GM21723 (cell line): ENCODE results near the gene VPS51.
A peak's percentile ranks its signal among the peaks of the same experiment; 100 is the strongest.

ENCODE experiments used
- ATAC-seq: cut with Tn5 transposase; IDR thresholded peaks from one replicate; pipeline ENCODE4 v1.9.1; 2021; ENCODE audit warnings: mild to moderate bottlenecking, moderate library complexity; ENCODE audit not compliant: unreplicated experiment

VPS51 gene

GRCh38 chr11:65071907-65072630 lies 23.9 kb upstream of the VPS51 start:
- ATAC-seq, result no peak

GRCh38 chr11:65072631-65072966 lies 23.4 kb upstream of the VPS51 start:
- ATAC-seq, result no peak

GRCh38 chr11:65077451-65077850 lies 18.6 kb upstream of the VPS51 start:
- ATAC-seq, result no peak

- peak; percentile 50 for ATAC-seq
These were observed 17.9 kb upstream of the VPS51 start for GRCh38 chr11:65078151-65078550.

DNA sequence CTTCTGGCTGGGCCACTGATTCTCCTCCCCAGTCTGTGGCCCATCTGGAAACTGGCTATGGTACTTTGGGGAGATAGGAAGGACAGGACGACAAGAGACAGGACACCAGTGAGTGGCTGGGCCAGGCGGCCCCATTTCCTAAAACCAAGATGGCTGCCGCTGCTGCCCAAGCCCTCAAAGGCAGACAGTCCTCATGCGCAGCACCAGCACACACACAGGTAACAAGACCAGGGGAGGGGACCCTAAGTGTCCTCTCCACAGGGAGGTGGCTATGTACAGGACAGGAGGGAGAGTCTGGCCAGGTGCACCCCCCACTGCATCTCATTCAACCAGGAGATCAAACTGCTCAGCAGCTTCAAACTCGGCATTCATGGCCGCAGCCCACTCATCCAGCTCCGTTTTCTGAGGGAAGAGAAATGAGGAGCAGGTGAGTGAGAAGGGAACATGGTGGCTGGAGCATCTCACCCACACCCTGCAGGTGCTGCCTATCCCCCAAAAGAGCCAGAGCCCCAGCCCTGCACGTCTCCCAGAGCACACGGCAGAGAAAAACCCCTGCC lies 17.1 kb upstream of the VPS51 start:
- ATAC-seq, result no peak

DNA sequence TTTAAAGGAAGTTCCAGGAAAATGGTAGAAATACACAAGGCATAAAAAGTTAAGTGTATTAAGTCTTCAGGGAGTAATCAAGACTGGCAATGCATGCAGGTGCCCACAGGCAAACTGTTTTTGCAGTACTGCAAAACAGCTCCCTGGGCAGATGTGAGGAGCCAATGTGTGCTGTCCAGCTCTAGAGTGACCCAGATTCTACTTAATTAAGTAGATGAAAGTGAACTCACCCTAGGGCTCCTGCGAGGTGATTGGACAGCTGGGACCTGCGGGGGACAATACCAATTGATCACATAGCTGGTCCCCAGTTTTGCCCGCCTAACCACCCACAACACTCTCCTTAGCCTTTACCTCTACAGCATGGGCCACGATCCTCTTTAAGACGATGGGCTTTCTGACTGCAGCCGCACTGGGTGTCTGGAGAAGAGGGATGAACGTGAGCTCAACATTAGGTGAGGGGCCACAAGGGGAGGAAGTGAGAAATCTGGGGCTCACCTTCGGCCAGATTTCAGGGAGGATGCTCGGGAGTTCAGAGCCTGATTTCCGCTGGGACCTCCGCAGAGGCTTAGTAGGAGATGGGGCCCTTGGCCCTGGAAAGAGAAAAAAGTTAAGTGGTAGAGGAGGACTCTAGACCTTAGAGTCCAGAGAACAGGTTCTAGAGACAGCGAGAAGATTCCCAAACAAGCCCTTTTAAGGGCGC lies 12.7 kb upstream of the VPS51 start:
- ATAC-seq, result peak; percentile 18

DNA sequence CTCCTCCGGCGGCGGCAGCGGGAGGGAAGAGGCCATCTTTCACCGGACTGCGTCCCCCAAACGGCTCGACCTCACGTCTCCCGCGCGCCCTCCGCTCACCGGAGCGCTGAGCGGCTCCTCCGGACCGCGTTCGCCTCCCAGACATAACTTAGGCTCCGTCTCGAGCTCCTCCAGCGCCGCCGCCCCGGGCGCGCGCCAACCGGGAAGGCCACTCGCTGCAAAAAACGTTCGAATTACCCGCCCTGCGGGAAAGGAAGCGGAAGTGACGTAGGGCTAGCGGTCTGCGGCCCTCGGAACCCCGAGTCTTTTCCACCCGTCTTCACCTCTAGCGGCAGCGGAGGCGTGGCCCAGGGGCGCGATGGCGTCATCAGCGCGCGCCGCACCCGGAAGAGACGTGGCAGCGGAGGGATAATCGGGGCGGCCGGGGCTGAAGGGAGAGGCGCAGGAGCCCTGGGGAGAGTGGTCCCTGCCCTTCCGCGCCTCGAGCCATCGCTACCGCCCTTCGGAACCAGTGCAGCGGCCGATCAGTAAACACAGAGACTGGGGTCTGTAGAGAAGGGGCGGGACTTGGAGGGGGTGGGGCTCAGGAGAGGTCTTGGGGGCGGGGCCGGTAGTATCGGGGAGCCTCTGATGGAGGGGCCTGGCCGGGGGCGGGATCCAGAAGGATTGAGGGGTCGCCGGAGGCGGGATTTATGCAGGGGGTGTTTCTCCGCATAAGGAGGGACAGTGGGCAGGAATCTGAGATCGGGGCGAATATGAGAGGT lies 12.0 kb upstream of the VPS51 start, which contains the start of the genes CDCA5 and ZFPL1:
TSS of gene CDCA5 (minus strand) at position 207 of the 764 bp plus-strand sequence. CDS start at position 145, 62 bp downstream.
TSS of gene ZFPL1 (plus strand) at position 389 of the 764 bp plus-strand sequence. CDS start 477 bp downstream, outside the sequence.
- peak; percentile 69 for ATAC-seq

DNA sequence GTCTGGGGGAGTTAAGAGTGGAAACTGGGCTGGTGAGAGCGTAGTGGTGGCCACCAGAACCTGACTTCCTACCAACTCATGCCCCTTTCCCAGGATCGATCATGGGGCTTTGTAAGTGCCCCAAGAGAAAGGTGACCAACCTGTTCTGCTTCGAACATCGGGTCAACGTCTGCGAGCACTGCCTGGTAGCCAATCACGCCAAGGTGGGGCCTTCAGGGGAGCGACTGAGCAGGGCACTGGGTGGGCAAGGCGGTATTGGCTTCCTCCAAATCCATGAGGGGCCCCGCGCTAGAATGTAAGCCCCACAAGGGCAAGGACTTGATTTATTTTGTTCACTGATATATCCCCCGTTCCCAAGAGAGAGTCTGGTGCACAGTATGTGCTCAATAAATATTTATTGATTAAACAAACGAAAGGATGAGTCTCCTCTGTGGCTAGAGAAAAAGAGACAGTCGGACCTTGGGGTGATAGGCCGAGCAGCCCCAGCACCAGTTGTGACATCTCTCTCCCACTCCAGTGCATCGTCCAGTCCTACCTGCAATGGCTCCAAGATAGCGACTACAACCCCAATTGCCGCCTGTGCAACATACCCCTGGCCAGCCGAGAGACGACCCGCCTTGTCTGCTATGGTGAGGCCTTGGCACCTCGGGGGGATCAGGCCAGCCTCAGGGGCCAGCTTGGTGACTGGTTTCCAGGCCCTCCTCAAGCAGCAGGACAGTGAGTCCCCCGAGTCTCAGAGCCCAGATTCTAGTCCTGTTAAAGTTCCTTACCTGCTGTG lies 11.2 kb upstream of the VPS51 start:
- ATAC-seq, result peak; percentile 4

GRCh38 chr11:65085446-65085845 lies 10.6 kb upstream of the VPS51 start:
- ATAC-seq, result no peak

DNA sequence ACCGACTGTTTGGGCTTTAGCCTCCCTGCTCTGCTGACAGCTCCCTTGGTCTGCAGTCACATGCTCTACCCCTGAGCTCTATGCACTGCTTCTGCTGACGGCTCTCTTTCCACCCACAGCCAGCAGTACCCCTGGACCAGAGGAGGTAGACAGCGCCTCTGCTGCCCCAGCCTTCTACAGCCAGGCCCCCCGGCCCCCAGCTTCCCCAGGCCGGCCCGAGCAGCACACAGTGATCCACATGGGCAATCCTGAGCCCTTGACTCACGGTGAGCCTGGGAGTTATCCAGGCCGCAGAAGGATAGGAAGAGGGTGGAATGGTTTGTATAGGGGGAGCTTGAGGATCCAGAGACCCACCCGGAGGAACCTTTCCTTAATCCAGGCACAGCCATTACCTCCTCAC lies 9.2 kb upstream of the VPS51 start:
- ATAC-seq, result no peak

DNA sequence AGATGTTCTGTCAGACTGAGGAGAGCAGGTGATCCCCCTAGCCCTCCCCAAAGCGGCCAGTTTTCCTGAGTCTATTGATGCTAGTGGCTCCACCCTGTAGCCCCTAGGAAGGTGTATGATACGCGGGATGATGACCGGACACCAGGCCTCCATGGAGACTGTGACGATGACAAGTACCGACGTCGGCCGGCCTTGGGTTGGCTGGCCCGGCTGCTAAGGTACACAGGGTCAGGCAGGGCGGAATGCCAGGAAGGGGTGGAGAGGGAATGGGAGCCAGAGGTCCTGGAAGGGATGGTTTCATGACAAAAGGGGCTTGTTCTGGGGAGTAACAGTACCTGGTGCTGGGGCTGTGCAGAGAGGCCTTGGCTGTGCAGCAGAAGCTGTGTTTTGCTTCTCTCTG lies 8.8 kb upstream of the VPS51 start:
- ATAC-seq, result no peak

GRCh38 chr11:65087827-65088226 lies 8.2 kb upstream of the VPS51 start:
- ATAC-seq, result no peak

- no peak for ATAC-seq
These were observed 6.4 kb upstream of the VPS51 start for GRCh38 chr11:65089621-65090020.

DNA sequence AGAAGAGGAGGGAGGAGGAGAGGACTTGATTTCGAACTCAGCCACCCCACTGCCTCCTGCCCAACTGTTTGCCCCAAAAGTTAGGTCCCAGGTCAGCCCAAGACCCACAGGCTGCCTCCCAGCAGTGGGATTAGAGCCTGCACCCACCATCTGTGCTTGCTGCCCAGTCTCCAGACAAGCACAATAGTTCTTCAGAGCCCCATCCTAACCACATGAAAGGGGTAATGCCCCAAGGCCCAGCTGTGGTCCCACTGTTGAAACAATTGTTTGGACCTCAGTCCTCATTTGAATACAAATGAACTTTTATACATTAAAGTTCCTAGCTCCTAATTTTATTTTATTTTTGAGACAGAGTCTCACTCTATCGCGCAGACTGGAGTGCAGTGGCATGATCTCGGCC lies 5.4 kb upstream of the VPS51 start:
- no peak for ATAC-seq

DNA sequence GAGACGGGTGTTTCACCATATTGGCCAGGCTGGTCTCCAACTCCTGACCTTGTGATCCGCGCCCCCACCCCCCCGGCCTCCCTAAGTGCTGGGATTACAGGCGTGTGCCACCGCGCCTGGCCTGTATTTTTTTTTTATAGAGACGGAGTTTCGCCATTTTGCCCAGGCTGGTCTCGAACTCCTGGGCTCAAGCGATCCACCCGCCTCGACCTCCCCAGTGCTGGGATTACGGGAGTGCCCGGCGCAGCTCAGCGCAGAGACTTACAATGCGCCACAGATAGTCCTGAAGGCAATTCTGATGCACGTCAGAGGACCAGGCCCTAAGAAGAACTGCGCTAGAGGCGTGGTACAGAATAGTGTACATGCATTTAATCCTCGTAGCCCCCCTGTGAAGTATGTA lies 587 bp upstream of the VPS51 start:
- ATAC-seq, result no peak

GRCh38 chr11:65096926-65097325 lies 912 bp downstream of the VPS51 start:
- ATAC-seq, result no peak

DNA sequence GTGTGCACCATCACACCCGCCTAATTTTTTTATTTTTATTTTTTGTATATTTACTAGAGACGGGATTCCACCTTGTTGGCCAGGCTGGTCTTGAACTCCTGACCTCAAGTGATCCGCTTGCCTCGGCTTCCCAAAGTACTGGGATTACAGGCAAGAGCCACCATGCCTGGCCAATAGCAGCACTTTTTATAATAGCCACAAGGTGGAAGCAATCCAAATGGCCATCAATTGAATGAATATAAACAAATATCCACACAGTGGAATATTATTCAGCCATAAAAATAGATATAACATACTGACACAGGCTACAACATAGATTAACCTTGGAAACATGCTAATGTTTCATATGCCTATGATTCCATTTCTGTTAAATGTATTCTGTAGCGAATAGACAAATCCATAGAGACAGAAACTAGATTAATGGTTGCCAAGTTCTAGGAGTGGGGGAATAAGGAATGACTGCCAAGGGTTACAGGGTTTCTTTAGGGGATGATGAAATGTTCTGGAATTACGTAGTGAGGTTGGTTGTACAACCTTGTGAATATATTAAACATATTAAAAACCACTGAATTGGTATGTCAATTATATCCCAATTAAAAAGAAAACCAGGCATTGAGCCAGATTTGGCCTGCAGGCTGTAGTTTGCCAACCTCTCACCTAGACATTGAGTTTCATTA lies 4.8 kb downstream of the VPS51 start:
- no peak for ATAC-seq

- no peak for ATAC-seq
These were observed 6.4 kb downstream of the VPS51 start for GRCh38 chr11:65102142-65103095.

DNA sequence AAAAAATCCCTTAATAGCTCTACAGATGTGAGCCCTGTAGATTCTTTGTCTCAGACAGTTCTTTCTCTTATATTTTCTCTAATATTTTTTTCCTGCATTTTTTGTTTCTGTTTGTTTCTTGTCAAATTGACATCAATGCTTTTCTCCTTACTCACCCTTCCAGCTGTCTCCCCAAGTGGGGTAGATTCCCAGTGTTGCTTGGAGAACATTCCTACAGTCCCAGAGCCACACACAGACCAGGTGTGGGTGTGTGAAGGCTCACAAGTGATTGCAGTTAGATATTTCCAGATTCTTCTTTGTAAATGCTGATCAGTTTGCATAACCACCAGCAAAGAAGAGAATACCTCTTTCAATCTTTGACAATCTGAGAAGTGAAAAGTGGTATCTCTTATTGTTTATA lies 7.5 kb downstream of the VPS51 start:
- ATAC-seq, result no peak
